GM21786 (cell line): ENCODE measurements around the gene PDE4D.
"Not testable (repeated sequence)": the region's sequence is repeated elsewhere in the genome, so short reads cannot be mapped to it uniquely, and the experiment has no call there.

Experiments
- ATAC-seq: cut with Tn5 transposase; IDR thresholded peaks from one replicate; pipeline ENCODE4 v1.9.1; 2021; ENCODE audit not compliant: unreplicated experiment

PDE4D gene

DNA sequence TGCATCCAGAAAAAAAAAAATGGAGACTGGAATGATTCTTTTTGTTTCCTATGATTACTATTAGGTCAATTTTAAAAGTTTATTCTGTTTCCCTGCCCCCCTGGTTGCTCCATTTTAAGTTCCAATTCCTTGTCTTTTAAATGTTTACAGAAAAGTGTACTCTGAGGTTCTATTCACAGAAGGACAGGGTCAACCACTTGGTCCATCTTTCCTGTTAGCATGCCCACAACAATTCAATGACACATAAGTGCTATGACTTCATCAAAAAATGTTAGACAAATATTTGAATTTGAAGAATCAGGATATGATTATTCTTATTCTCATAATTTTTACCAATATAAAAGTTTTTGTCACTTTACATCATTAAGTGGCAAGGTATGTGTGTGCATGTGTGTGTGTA, 123.7 kb downstream of the PDE4D start:
- no peak for ATAC-seq

GRCh38 chr5:59769041-59769360, 124.5 kb downstream of the PDE4D start:
- no peak for ATAC-seq

- ATAC-seq, result no peak
Observed at GRCh38 chr5:59768152-59769040, 125.1 kb downstream of the PDE4D start.

GRCh38 chr5:59767681-59768151, 125.8 kb downstream of the PDE4D start:
- ATAC-seq, result no peak

GRCh38 chr5:59767211-59767605, 126.3 kb downstream of the PDE4D start:
- ATAC-seq, result no peak

GRCh38 chr5:59766427-59767210, 126.9 kb downstream of the PDE4D start:
- no peak for ATAC-seq

DNA sequence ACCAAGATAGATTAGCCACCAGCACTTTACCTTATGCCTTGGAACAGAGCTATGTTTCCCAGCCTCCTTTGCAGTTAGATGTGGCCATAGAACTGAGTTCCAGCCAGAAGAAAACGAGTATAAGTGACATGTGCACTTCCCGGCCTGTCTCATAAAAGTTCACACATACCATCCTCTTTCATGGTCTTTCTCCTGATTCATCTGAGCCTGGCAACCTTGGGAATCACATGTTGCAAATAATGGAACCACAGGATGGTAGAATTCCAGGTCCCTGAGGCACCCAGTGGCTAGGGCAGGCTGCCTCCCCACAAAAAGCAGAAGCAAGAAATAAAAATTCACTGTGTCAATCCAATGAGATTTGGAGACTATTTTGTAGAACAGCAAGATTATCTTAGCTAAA, 128.1 kb downstream of the PDE4D start:
- no peak for ATAC-seq

DNA sequence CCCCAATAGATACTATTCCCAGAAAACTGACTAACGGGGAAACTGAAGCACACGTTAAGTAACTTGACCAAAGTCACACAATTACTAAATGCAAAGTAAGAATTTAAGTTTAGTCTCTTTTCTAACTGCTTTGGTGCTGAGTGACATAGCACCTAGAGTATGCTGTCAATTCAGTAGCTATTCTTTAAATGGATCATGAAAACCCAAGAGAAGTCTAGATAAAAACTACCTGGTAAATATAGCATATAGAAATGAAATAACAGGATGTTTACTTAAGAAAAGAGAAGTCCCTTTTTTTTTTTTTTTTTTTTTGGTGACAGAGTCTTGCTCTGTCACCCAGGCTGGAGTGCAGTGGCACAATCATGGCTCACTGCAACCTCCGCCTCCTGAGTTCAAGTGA, 129.2 kb downstream of the PDE4D start:
- ATAC-seq, result no peak

DNA sequence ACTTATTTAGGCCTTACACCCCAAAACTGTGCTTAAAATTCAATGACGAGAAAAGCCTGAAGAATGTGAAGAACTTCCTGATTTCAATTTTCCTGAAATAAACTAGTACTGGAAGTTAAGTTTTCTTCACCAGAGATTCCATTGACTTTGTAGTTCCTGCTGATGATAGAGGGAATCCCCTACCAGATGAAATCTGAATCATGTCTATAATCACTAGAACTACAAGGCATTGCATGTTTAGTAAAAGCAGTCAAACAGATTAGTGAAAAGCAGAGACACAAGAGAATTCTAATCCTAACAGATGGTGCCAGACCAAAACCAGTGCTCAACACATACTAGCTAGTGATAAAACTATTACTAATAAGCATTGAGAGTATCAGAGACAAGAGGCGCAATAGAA, 130.0 kb downstream of the PDE4D start:
- ATAC-seq, result no peak

GRCh38 chr5:59762232-59762631, 131.3 kb downstream of the PDE4D start:
- not testable (repeated sequence) for ATAC-seq

- ATAC-seq, result no peak
Observed at GRCh38 chr5:59760785-59761348, 132.7 kb downstream of the PDE4D start.

DNA sequence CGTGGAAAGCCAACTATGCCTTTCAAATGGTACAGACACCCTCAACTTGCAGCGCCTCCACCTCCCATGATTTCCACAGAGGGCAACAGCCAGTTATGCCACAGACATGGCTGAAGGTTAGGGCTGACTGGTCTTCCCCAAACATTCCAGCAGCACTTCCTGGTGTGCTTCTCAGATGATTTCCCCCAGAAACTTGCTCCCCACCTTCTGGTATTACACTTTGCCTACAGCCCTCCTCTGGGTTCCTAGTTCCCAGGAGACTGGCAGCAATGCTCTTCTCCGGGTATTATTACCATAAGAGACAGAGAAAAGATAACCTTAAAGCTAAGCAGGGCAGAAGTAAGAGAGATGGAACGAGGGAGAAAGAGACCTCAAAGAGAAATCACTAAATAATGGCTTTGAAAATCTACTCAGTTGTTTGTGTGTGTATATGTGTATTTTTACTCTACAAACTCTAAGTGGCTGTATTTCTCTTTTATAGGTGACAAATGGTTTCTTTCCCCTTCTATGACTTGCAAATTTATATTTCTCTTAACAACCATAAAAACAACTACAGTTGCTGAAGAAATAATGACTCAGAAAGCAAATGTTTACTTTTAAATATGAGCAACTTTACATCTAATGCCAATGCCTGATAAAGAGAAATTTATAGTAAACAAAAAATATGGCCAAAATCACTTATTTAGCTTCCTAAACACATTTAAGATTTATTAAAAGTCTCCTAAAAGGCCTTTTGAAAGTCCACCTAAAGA, 133.8 kb downstream of the PDE4D start:
- no peak for ATAC-seq

DNA sequence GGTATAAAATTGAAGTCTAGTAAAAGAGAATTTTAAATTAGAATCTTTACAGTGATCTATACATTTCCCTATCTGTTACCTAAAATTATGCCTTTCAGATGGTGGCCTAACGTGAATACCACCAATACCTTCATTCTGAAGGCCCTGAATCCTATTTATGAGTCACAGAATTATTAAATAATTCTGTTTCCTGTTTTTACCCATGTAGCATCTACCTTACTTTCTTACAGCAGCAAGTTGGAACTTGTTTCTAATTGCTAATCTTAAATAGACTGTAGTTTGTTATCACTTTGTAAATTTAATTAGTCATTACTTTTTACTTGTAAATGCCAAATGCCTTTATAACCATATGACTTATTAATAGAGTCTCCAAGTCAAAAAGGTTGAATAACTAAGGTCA, 135.0 kb downstream of the PDE4D start:
- no peak for ATAC-seq

DNA sequence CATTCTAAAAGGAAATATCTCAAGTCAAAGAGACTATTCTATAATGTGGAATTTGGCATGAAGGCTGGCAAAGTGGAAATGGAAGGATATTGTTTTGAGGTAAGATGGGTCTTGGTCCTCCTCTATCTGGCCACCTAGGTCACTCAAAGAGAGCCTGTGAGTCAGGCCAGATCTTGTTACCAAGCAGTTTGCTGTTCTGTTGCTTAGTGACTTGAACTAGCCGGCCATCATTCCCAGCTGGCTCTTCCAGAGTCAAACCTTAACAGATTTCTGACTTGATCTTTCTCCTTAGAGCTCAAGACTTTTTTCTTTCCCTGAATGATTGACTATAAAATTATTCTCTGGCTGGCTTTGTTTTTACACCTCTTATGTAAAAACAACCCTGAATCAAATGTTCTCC, 136.1 kb downstream of the PDE4D start:
- ATAC-seq, result no peak

DNA sequence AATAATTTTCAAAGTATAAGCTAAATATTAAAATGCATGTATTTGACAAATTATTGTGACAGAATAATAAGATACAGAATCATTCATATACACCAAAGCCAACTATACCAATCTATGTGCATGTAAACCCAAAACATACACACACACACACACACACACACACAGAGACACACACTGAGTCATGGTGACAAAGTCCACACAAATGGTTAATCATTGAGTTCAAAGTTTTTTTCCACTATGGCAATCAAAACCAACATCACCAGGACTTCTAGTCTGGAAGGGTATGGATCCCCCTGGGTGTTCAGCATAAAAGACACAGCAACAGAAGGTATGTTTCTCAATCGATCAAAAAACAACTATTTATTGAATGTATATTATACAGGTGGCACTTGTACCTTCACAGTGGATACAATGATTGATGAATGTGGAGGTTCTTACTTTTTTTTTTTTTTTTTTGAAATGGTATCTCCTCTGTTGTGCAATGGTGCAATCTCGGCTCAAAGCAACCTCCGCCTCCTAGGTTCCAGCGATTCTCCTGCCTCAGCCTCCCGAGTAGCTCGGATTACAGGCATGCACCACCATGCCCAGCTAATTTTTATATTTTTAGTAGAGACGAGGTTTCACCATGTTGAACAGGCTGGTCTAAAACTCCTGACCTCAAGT, 137.0 kb downstream of the PDE4D start:
- ATAC-seq, result no peak

GRCh38 chr5:59755476-59755875, 138.1 kb downstream of the PDE4D start:
- no peak for ATAC-seq

DNA sequence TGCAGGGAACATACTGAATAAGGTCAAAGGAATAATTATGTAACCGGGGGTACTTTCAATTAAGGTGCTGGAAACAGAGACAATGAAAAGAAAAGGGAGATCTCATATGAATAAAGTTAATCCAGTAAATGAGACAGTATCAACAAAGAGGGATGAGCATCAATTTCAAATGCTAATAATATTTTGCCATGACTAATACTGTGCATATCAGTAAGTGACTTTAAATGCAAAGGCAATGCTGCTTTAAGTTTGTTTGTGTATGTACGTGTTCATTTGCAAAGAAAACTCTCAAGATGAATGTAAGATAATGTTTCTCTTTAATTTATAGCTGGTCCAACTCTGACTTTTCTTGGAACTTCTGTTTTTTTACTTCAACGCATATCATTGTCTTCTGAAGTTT, 139.9 kb downstream of the PDE4D start:
- ATAC-seq, result no peak

- ATAC-seq, result no peak
Observed at GRCh38 chr5:59749782-59750520, 143.6 kb downstream of the PDE4D start.

- ATAC-seq, result not testable (repeated sequence)
Observed at GRCh38 chr5:59748036-59748663, 145.4 kb downstream of the PDE4D start.
